GM23248 (cell line): Measurements from ENCODE around the gene TMEM59L. TPM values are rescaled to one million over a fixed set of nuclear protein-coding genes. Genes with fewer than 3 reads are reported as not detected.
A peak's percentile ranks its signal among the peaks of the same experiment; 100 is the strongest.

Experiments used
- DNase-seq: peaks from one replicate; pipeline ENCODE4 v3.0.0-alpha.2; 2015
- H2AFZ ChIP-seq: fragments of 200-600 bp; sonication (generic); 2 replicates; pipeline ENCODE4 v1.6.1; 2016; ENCODE audit warnings: antibody characterized with exemption
- H3F3A ChIP-seq: fragments of 200-600 bp; sonication (generic); 2 replicates; pipeline ENCODE4 v1.6.1; 2016; ENCODE audit warnings: mild to moderate bottlenecking, antibody characterized with exemption, mixed run types; ENCODE audit not compliant: insufficient read depth
- H3K27ac ChIP-seq: fragments of 200-600 bp; sonication (generic); 2 replicates; pipeline ENCODE4 v1.5.1; 2016; ENCODE audit warnings: mild to moderate bottlenecking
- H3K27me3 ChIP-seq: fragments of 200-600 bp; sonication (generic); replicated peaks from 2 replicates; pipeline ENCODE4 v1.6.1; 2016; ENCODE audit warnings: mild to moderate bottlenecking; ENCODE audit not compliant: insufficient read depth
- H3K36me3 ChIP-seq: fragments of 200-600 bp; sonication (generic); 2 replicates; pipeline ENCODE4 v1.6.1; 2016; ENCODE audit warnings: low read depth, mild to moderate bottlenecking
- H3K4me1 ChIP-seq: fragments of 200-600 bp; sonication (generic); 2 replicates; pipeline ENCODE4 v1.6.1; 2016; ENCODE audit warnings: mild to moderate bottlenecking; ENCODE audit not compliant: insufficient read depth
- H3K4me2 ChIP-seq: fragments of 200-600 bp; sonication (generic); one replicate; pipeline ENCODE4 v1.6.1; 2016; ENCODE audit warnings: mild to moderate bottlenecking; ENCODE audit not compliant: unreplicated experiment
- H3K4me3 ChIP-seq: fragments of 200-600 bp; sonication (generic); 2 replicates; pipeline ENCODE4 v1.5.1; 2016; ENCODE audit warnings: mild to moderate bottlenecking
- H3K79me2 ChIP-seq: fragments of 200-600 bp; sonication (generic); 2 replicates; pipeline ENCODE4 v1.6.1; 2016; ENCODE audit warnings: mild to moderate bottlenecking; ENCODE audit not compliant: insufficient read depth
- H3K9ac ChIP-seq: fragments of 200-600 bp; sonication (generic); 2 replicates; pipeline ENCODE4 v1.6.1; 2016; ENCODE audit warnings: mild to moderate bottlenecking
- H3K9me2 ChIP-seq: fragments of 200-600 bp; sonication (generic); 2 replicates; pipeline ENCODE4 v1.6.1; 2016; ENCODE audit warnings: mixed run types, mild to moderate bottlenecking, moderate library complexity; ENCODE audit not compliant: insufficient read depth
- H3K9me3 ChIP-seq: fragments of 200-600 bp; sonication (generic); one replicate; pipeline ENCODE4 v1.6.1; 2017; ENCODE audit warnings: low read depth
- H4K20me1 ChIP-seq: fragments of 200-600 bp; sonication (generic); 2 replicates; pipeline ENCODE4 v1.6.0; 2016; ENCODE audit not compliant: insufficient read depth
- EZH2 ChIP-seq: fragments of 200-600 bp; sonication (generic); IDR thresholded peaks from 2 replicates; pipeline ENCODE4 v1.6.1; 2018; ENCODE audit warnings: antibody characterized with exemption, mild to moderate bottlenecking; ENCODE audit not compliant: insufficient read depth, poor library complexity, severe bottlenecking
- EZH2phosphoT487 ChIP-seq: fragments of 200-600 bp; sonication (generic); IDR thresholded peaks from 2 replicates; pipeline ENCODE4 v1.6.1; 2018; ENCODE audit warnings: antibody characterized with exemption, moderate library complexity, mild to moderate bottlenecking, low read depth; ENCODE audit not compliant: insufficient read depth
- WGBS, 2 experiments: methylation state at CpG; one replicate each; pipeline ENCODE4 v1.1.6; 2015 to 2017; ENCODE audit warnings: low lambda C conversion rate in 2 of 2, low coverage in 1 of 2; ENCODE audit errors: missing lambda C conversion rate in 2 of 2; 5-methylcytosine and 5-hydroxymethylcytosine counted together
- in situ Hi-C: fragments of 300-500 bp; cut with MboI; formaldehyde crosslinking; loops from 2 replicates; pipeline ENCODE4 v1.15.0; 2020
- polyA plus RNA-seq: library from polyadenylated mRNA; unstranded; fragments of >200 nt; fragmentation: Nextera tagmentation; extraction: Ambion mirVana; gene quantifications from 2 replicates; pipeline ENCODE4 v1.2.1, GENCODE V29; 2016
- total RNA-seq: library from RNA; depleted of rRNA; stranded (reverse); fragments of >200 nt; shearing (Covaris generic); gene quantifications from 2 replicates; pipeline ENCODE4 v1.2.3, GENCODE V29; 2014

Gene TMEM59L
- total and polyA plus RNA-seq, 2 experiments from 2014 or later = 0.97 to 2.1 TPM

DNA sequence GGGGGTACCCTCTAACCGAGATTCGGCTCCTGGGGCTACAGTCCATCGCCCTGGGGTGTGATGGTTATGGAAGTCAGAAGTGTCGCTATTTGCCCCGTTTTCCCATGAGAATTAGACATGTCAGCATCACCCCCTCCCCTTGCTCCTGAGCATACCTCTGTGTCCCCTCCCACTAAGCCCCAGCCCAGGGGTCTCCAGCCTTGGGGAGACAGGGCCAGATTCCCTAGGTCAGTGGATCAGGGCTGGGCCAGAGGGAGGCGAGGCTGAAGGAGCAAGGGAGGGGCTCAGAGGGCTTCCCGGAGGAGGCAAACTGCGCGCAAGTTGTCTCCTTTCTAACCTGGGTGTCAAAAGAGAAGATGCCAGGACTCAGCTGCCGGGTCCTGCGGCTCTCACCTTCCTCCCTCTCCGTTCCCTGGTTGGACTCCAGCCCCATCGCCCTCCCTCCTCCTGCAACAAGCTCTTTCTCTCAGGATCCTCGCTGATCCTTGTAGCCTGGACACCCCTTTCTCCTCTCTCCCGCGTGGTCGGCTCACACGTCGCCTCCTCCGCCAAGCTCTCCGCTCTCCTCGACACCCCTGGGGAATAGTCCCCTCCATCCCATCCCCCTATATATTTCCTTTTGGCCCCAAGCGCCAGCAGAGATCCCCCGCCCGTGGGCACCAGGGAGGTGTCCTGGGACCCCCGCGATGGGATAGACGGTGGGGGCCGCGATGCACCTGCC, 459 bp upstream of the TMEM59L start:
- H3K36me3 ChIP-seq = no peaks in the 10 kb centered on the region
- peak; percentile 70; the same call in 1 of the 2 replicates for TF ChIP-seq EZH2phosphoT487
- peak; percentile 99 for TF ChIP-seq EZH2
- no peaks in the 10 kb centered on the region for H3K9me3 ChIP-seq
- no peaks in the 10 kb centered on the region for H3K9me2 ChIP-seq
- WGBS, 2 experiments = 2% methylated on average over 19 to 30 of the region's 30 CpGs
- H3K9ac ChIP-seq = no peak overlapping the region
- H2AFZ ChIP-seq = no peak overlapping the region
- no peak overlapping the region for H3K27ac ChIP-seq
- DNase-seq = no peak
- no peaks in the 10 kb centered on the region for H3K4me1 ChIP-seq
- H3K27me3 ChIP-seq = peaks cover 79% of the 10 kb centered on the region
- peak overlapping the region; percentile 67 for H3K4me3 ChIP-seq
- peak overlapping the region; percentile 59 for H3K4me2 ChIP-seq
- no peaks in the 10 kb centered on the region for H4K20me1 ChIP-seq
- no peaks in the 10 kb centered on the region for H3K79me2 ChIP-seq
- in situ Hi-C loops = no loop called here
- H3F3A ChIP-seq = 0 out of 2 replicates have a peak, but pooled peaks cover 6% of the 10 kb centered on the region

DNA sequence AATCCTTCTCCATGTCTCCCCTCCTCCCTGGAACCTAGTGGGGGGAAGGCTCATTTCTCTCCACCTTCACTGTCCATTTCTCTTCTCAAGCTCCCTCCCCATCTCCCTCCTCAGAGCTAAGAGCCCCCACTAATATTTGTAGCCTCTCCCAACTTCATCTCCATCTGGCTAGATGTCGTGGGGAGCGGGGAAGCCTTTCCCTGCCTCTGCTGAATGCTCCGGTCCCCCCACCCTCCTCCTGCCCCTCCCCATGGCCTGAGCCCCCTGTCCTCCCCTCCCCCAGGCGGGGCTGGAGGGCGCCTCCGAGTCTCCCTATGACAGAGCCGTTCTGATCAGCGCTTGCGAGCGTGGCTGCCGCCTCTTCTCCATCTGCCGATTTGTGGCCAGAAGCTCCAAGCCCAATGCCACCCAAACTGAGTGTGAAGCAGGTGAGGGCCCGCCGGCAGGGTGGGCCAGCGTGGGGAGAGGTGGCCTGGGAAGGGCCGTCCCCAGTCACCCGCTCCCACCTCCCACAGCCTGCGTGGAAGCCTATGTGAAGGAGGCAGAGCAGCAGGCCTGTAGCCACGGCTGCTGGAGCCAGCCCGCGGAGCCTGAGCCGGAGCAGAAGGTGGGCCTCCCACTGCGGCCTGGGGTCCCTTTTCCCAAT, 1.0 kb downstream of the TMEM59L start:
- 32% methylated on average over 21 to 22 of the region's 23 CpGs for WGBS, 2 experiments
- H3K4me2 ChIP-seq = no peak overlapping the region
- no peak for DNase-seq

DNA sequence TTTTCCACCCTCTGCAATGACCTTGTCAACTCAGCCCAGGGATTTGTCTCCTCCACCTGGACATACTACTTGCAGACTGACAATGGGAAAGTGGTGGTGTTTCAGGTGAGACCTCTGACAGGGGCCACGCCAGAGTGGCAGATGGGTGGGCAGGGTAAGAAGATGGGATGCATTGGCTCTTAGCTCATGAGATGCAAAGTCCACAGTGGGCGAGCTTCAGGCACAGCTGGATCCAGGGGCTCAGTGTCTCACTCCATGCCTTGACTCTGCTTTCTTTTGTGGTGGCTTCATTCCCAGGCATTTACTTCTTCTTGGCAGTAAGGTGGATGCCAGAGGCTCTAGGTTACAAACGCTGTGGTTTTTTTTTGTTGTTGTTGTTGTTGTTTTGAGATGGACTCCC, 3.4 kb downstream of the TMEM59L start:
- in situ Hi-C loops = no loop called here
- no peak overlapping the region for H3K4me3 ChIP-seq
- H3K4me1 ChIP-seq = no peaks in the 10 kb centered on the region
- no peak overlapping the region for H2AFZ ChIP-seq
- H4K20me1 ChIP-seq = no peaks in the 10 kb centered on the region
- H3K27me3 ChIP-seq = peaks cover 42% of the 10 kb centered on the region
- no peaks in the 10 kb centered on the region for H3K36me3 ChIP-seq
- H3F3A ChIP-seq = no peaks in the 10 kb centered on the region
- no peak overlapping the region for H3K27ac ChIP-seq
- DNase-seq = no peak
- H3K79me2 ChIP-seq = no peaks in the 10 kb centered on the region
- TF ChIP-seq EZH2 (no peak), EZH2phosphoT487 (no peak)
- no peaks in the 10 kb centered on the region for H3K9me2 ChIP-seq
- H3K9ac ChIP-seq = no peak overlapping the region
- H3K4me2 ChIP-seq = no peak overlapping the region
- 43 to 47% methylated on average over 3 of the region's 3 CpGs for WGBS, 2 experiments
- H3K9me3 ChIP-seq = no peaks in the 10 kb centered on the region

More for the DNA sequence above, 1.0 kb downstream of the TMEM59L start:
- no peak overlapping the region for H3K27ac ChIP-seq
- H3K4me1 ChIP-seq = no peaks in the 10 kb centered on the region
- no peak overlapping the region for H3K4me3 ChIP-seq
- H3K36me3 ChIP-seq = no peaks in the 10 kb centered on the region
- TF ChIP-seq EZH2 = no peak
- TF ChIP-seq EZH2phosphoT487 = no peak
- no peak overlapping the region for H2AFZ ChIP-seq
- no peaks in the 10 kb centered on the region for H3K79me2 ChIP-seq
- H4K20me1 ChIP-seq = no peaks in the 10 kb centered on the region
- in situ Hi-C loops = no loop called here
- H3K9me3 ChIP-seq = no peaks in the 10 kb centered on the region
- no peaks in the 10 kb centered on the region for H3K9me2 ChIP-seq
- peaks cover 65% of the 10 kb centered on the region for H3K27me3 ChIP-seq
- H3F3A ChIP-seq = 0 out of 2 replicates have a peak, but pooled peaks cover under 1% of the 10 kb centered on the region
- H3K9ac ChIP-seq = no peak overlapping the region

DNA sequence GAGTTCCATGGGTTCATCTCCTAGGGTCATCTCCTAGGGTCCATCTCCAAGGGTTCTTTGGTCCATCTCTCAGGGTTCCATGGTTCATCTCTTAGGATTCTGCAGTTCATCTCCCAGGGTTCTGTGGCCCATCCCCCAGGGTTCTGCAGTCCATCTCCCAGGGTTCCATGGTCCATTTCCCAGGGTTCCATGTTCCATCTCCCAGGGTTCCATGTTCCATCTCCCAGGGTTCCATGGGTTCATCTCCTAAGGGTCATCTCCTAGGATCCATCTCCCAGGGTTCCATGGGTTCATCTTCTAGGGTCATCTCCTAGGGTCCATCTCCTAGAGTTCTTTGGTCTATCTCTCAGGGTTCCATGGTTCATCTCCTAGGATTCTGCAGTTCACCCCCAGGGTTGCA, 4.9 kb downstream of the TMEM59L start:
- no peaks in the 10 kb centered on the region for H3F3A ChIP-seq
- no peak overlapping the region for H3K27ac ChIP-seq
- no peaks in the 10 kb centered on the region for H3K36me3 ChIP-seq
- H3K4me1 ChIP-seq = no peaks in the 10 kb centered on the region
- H3K27me3 ChIP-seq = peaks cover 29% of the 10 kb centered on the region
- H3K9me2 ChIP-seq = no peaks in the 10 kb centered on the region
- no peak overlapping the region for H3K4me3 ChIP-seq
- no peak overlapping the region for H2AFZ ChIP-seq
- no peaks in the 10 kb centered on the region for H3K9me3 ChIP-seq
- in situ Hi-C loops = no loop called here
- no peak overlapping the region for H3K9ac ChIP-seq
- H3K79me2 ChIP-seq = no peaks in the 10 kb centered on the region
- no peak for DNase-seq
- H3K4me2 ChIP-seq = no peak overlapping the region
- no peak for TF ChIP-seq EZH2phosphoT487
- no peak for TF ChIP-seq EZH2
- H4K20me1 ChIP-seq = no peaks in the 10 kb centered on the region
